Activated gamma-delta T cell (primary cell): Measurements from ENCODE around the gene DDX59.
A peak's percentile ranks its signal among the peaks of the same experiment; 100 is the strongest.

Source experiments
- DNase-seq: peaks from one replicate; lab custom pipeline; 2025; lab: John Stamatoyannopoulos, UW
- total RNA-seq, 2 donors: gene quantifications; one replicate each; lab custom pipeline; 2026; lab: John Stamatoyannopoulos, UW

DDX59 gene
- 55.2 to 68.1 reads per million in 2 donors for total RNA-seq

- peak; percentile 84 for DNase-seq
These were observed at the start of gene DDX59 for GRCh38 chr1:200669314-200670241. TSS of gene DDX59 (minus strand) at chr1:200669907. CDS start at chr1:200666740, 3,167 bp downstream.

DNA sequence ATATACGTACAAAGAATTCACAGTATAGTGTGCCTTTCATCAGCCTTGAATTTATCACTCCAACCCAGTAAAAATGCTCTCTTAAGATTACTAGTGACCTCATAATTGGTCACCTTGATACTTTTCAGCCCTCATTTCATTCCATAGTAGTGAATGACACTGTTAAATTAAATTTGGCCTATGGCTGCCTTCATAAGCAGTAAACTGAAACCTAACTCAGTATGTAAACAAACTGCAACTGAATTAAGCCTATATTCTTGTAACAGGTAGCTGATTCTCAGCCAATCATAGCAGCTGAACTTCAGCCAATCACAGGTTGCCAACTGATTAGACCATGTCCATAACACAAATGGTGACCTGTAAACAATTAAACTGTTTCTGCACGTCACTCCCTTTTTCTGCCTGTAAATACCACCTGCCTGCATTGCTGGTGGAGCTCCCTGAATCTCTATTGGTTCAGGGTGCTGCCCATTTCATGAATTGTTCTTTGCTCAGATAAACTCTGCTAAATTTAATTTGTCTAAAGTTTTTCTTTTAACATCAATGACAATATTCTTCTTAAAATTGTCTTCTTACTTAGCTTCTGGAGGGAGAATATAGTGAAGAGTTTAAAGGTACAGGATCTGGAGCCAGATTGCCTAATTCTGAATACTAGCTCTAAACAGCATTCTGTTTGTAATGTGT is 44.9 kb upstream of the DDX59 start:
- DNase-seq: no peak

DNA sequence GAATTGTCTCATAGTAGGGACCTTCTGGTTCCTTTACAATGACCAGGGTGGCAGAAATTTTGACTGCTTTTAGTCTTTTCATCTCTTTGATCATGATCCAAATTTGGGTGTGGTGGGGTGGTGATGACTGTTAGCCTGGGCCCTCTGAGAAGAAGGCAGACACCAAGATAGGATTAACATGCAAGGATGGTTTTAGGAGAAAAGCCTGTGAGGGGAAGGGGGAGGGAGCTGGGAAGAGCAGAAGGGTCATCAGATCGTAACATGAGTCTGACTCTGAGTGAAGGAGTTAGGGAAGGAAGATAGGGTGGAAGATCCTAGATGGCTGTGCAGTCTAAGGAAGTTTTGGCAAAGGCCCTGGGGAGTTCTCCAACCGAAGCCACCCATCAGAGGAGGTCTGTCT is 40.5 kb upstream of the DDX59 start:
- no peak for DNase-seq

- DNase-seq: no peak
These were observed 39.1 kb upstream of the DDX59 start for GRCh38 chr1:200708769-200709168.

DNA sequence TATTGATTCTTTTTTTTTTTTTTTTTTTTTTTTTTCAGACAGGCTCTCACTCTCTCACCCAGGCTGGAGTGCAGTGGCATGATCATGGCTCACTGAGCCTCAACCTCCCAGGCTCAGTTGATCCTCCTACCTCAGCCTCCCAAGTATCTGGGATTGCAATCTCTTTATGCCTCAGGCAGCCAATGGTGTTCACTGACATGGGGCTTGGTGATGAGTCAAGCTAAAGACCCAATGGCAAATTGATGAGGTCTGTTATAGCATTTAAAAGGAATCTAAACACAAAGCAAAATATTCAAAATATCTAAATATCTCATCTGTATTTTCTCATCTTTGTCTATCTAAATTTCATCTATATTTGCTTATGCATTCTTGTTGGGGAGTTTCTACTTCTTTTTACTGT is 38.5 kb upstream of the DDX59 start:
- DNase-seq: no peak

DNA sequence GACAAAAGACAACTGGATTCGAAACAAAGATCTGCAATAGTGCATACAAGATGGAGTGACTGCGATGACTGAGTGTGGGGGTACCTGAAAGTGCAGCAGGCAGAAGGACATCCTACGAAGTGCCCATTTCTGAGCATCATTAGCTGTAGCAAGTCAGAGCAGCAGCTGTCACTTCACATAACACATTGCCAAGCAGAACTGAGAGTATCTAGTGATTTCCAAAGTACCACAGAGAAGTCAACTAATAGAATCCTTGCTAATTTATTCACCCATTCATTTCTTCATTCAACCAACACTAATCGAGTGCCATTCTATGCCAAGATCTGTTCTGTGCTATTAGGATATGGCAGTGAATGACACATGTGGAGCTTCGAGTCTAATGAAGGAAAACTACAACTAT is 37.4 kb upstream of the DDX59 start:
- no peak for DNase-seq

GRCh38 chr1:200706111-200706814 is 36.6 kb upstream of the DDX59 start:
- DNase-seq: no peak

DNA sequence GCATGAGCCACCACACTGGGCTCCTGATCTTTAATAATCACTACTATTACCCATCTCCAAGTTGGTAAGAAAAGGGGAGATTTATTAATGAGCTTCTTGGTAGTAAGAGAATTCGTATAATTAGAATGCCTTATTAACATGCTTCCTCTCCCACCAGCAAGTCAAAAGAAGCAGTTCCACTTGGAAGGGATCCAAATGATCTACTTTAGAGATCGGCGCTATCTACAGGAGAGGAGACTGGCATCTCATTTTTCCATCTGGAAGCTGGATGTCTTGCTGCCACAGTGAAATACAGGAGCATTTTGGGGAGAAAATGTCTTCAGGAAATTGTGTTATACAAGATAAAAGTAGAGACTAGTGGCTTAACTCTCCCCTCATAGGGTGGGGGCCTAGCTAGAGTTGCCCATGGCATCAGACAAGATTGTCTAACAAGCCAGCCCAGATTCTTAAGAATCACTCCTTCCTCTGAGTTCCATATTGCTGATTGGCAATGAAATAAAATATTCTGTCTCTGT is 35.3 kb upstream of the DDX59 start:
- no peak for DNase-seq

DNA sequence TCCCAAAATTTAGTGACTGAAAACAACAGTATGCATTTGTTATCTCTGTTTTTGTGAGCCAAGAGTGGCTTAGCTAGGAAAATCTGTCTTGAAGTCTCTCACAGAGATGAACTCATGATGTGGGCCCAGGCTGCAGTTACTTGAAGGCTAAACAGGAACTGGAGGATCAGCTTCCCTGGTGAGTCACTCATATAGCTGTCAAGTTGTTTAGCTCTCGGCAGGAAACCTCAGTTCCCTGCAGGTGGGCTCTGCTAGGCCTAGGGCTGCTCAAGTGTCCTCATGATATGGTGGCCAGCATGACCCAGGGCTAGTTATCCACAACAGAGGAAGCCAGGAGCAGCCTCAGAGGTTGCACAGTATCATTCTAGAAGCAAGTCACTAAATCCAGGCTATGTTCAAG is 30.2 kb upstream of the DDX59 start:
- no peak for DNase-seq

- DNase-seq: no peak
These were observed 25.0 kb upstream of the DDX59 start for GRCh38 chr1:200694738-200695137.

DNA sequence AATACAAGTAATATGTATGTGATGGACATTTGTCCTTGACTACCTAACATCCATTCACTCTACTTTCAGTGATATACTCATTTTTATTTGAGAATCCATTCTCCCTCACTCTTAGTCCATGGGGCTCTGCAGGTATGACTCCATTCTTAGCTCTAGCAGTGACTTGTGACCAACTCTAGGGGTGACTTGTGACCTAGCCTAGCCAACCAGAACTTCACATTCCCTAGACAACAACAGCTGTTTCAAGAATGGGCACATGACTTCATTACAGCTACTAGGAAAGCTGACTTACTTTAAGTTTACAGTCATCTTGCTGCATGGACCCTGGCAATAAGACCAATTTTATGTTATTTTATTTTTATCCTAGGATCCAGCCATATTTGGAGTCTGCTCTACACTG is 23.6 kb upstream of the DDX59 start:
- DNase-seq: no peak

DNA sequence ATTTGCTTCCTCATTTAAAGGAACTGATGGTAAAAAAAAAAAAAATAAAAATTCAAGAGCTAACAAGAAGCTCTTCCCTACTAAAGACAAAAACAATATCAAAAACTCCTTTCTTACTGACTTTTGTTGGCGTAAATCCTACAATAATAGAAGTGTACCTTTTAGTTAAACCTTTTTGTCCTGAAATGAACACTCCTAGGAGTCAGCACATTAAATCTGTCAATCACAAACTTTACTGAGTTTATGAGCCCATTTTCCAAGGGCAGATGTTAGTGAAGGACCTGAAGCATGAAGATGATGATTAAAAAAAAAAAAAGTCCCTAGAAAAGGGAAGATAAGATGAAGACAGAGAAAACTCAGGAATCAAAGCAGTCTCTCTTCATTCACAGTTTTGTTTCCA is 22.6 kb upstream of the DDX59 start:
- no peak for DNase-seq

GRCh38 chr1:200686620-200687019 is 16.9 kb upstream of the DDX59 start:
- no peak for DNase-seq

DNA sequence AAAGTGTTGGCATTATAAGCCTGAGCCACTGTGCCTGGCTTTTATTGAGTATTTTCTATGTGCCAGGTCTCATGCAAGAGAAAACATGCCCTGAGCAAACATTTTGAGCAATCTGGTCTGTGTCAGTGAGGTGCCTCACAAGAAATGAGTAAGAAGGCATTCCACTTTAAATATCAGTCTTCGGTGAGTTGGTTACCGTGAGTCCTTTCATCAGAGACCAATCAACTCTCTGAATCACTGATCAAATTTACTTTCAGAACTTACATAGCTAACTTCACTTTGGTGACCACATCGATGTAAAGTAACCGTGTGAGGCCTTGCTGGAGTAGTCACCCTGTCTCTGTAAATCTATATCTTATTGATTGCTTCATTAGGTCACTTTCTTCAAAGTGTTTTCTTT is 14.3 kb upstream of the DDX59 start:
- no peak for DNase-seq

- no peak for DNase-seq
These were observed 13.6 kb upstream of the DDX59 start for GRCh38 chr1:200683298-200683697.

DNA sequence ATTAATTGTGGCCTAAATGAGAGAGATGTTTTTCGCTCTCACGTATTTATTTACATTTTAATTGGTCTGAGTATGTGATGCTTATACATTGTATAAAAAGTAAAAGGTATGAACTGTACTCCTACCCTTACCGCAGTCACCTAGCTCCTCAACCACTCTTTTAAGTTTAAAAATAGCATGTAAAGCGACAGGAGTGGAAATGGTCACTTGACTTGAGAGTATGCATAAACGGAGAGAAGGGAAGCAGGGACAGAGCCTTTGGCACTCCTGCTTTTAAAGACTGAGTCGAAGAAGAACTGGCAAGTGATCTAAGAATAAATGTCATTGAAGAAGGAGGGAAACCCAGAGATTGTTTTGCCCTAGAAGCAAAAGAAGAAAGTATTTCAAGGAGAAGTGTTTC is 11.5 kb upstream of the DDX59 start:
- no peak for DNase-seq

GRCh38 chr1:200676829-200677228 is 7.1 kb upstream of the DDX59 start:
- DNase-seq: no peak

DNA sequence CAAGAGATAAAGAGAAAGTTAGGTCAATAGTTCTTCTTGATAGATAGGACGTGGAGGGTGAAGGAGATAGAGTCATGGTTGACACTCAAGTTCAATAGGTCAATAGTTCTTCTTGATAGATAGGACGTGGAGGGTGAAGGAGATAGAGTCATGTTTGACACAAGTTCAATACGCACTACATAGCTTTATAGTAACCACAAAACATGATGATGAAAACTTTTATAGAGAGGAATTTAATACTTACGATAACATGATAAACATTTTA is 5.8 kb upstream of the DDX59 start:
- DNase-seq: no peak

GRCh38 chr1:200674838-200675587 is 5.3 kb upstream of the DDX59 start:
- DNase-seq: no peak

DNA sequence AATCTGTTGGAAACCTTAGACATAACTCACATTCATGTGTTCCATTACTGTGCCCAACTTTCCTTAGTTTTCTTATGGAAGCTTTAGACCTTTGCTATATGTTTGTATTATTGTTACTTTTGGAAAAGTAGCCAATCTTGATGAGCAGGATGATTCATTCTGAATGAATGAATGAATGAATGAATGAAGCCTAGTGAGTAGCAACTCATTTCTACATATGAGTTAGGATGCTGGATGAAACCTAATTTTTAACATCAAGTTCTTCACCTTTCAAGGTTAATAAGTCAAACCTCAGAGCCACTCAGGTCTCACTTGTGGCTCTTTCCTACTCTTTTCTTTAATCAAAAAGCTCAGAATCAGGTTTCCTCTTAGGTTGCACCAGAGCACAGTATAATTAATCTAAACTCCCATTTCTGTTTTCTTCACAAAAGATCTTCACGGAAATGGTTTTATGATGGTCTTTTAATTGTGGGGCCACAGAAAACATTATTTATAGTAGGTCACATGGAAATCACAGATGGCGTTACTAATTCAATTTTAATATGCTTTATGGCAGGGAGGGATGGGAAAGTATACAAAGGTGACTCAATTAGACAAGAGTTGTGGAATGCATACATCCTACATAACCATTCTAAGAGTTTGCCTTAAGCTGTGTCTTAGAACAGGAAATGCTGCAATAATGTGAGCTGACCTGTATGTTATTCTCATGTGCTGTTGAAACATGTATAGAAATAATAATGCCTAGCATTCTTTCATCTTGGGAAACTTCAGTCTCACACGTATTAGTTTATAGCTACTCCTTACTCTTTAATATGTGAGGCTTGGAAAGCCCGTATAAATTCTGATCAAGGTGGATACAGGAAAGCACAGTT is 4.5 kb upstream of the DDX59 start:
- DNase-seq: no peak

GRCh38 chr1:200671235-200671786 is 1.6 kb upstream of the DDX59 start:
- no peak for DNase-seq
